Measurements from ENCODE around the gene EVI2A. TPM values are rescaled to one million over a fixed set of nuclear protein-coding genes. Genes with fewer than 3 reads are reported as not detected.

Gene EVI2A
- total and polyA plus RNA-seq, 5 donors from 2014 or later: 47.5 to 111 (median 68.0) TPM

GRCh38 chr17:31272803-31273202 is 48.6 kb downstream of the EVI2A start:
- no peak for DNase-seq
- H3K27ac Mint-ChIP-seq: no peak overlapping the region

GRCh38 chr17:31272236-31272635 is 49.2 kb downstream of the EVI2A start:
- no peaks in the 10 kb centered on the region for H3K27me3 Mint-ChIP-seq
- H3K27ac ChIP-seq (ENCODE audit: insufficient read depth, low read length, poor library complexity, severe bottlenecking): no peak overlapping the region
- H3K4me3 ChIP-seq (ENCODE audit: low read depth, low read length): no peak overlapping the region
- H3K4me1 ChIP-seq (ENCODE audit: control insufficient read depth, insufficient read depth, low read length, poor library complexity, severe bottlenecking): no peaks in the 10 kb centered on the region
- no peak overlapping the region for H3K27ac Mint-ChIP-seq
- H3K36me3 Mint-ChIP-seq: peaks cover 34% of the 10 kb centered on the region
- H3K4me1 Mint-ChIP-seq: peaks cover 0 to 2% (median 0%) of the 10 kb centered on the region in 4 donors
- H3K9me3 Mint-ChIP-seq: no peaks in the 10 kb centered on the region
- DNase-seq (no peak), ATAC-seq (ENCODE audit: low read depth in 2 of 2) (no peak)
- H3K27me3 ChIP-seq (ENCODE audit: control insufficient read depth, insufficient read depth, low read length): no peaks in the 10 kb centered on the region
- H3K36me3 ChIP-seq (ENCODE audit: control insufficient read depth, insufficient read depth, low read length): peaks cover 3% of the 10 kb centered on the region
- no peak overlapping the region for H3K4me3 Mint-ChIP-seq
- H3K9me3 ChIP-seq (ENCODE audit: control insufficient read depth in 2 of 2, low read length in 2 of 2): no peaks in the 10 kb centered on the region

More at GRCh38 chr17:31272803-31273202, 48.6 kb downstream of the EVI2A start:
- no peaks in the 10 kb centered on the region for H3K4me1 ChIP-seq (ENCODE audit: control insufficient read depth, insufficient read depth, low read length, poor library complexity, severe bottlenecking)
- no peaks in the 10 kb centered on the region for H3K9me3 ChIP-seq (ENCODE audit: control insufficient read depth in 2 of 2, low read length in 2 of 2)
- no peaks in the 10 kb centered on the region for H3K27me3 Mint-ChIP-seq
- H3K27ac ChIP-seq (ENCODE audit: insufficient read depth, low read length, poor library complexity, severe bottlenecking): no peak overlapping the region
- no peak overlapping the region for H3K4me3 ChIP-seq (ENCODE audit: low read depth, low read length)
- no peaks in the 10 kb centered on the region for H3K9me3 Mint-ChIP-seq
- no peaks in the 10 kb centered on the region for H3K27me3 ChIP-seq (ENCODE audit: control insufficient read depth, insufficient read depth, low read length)
- peaks cover 0 to 3% (median 1%) of the 10 kb centered on the region in 4 donors for H3K4me1 Mint-ChIP-seq
- ATAC-seq (ENCODE audit: low read depth in 2 of 2): no peak
- H3K36me3 Mint-ChIP-seq: peaks cover 29% of the 10 kb centered on the region
- H3K4me3 Mint-ChIP-seq: no peak overlapping the region
- H3K36me3 ChIP-seq (ENCODE audit: control insufficient read depth, insufficient read depth, low read length): peaks cover 3% of the 10 kb centered on the region

GRCh38 chr17:31269578-31269983 is 51.8 kb downstream of the EVI2A start:
- H3K27ac ChIP-seq (ENCODE audit: insufficient read depth, low read length, poor library complexity, severe bottlenecking): no peak overlapping the region
- peaks cover 3% of the 10 kb centered on the region for H3K36me3 ChIP-seq (ENCODE audit: control insufficient read depth, insufficient read depth, low read length)
- peaks cover 0 to 6% (median 4%) of the 10 kb centered on the region in 4 donors for H3K4me1 Mint-ChIP-seq
- H3K27ac Mint-ChIP-seq: no peak overlapping the region
- no peak overlapping the region for H3K4me3 ChIP-seq (ENCODE audit: low read depth, low read length)
- H3K36me3 Mint-ChIP-seq: peaks cover 31% of the 10 kb centered on the region
- H3K27me3 ChIP-seq (ENCODE audit: control insufficient read depth, insufficient read depth, low read length): no peaks in the 10 kb centered on the region
- no peaks in the 10 kb centered on the region for H3K9me3 ChIP-seq (ENCODE audit: control insufficient read depth in 2 of 2, low read length in 2 of 2)
- no peaks in the 10 kb centered on the region for H3K4me1 ChIP-seq (ENCODE audit: control insufficient read depth, insufficient read depth, low read length, poor library complexity, severe bottlenecking)
- DNase-seq: no peak
- no peaks in the 10 kb centered on the region for H3K27me3 Mint-ChIP-seq
- no peaks in the 10 kb centered on the region for H3K9me3 Mint-ChIP-seq
- ATAC-seq (ENCODE audit: low read depth in 2 of 2): no peak
- no peak overlapping the region for H3K4me3 Mint-ChIP-seq

GRCh38 chr17:31269036-31269577 is 52.3 kb downstream of the EVI2A start:
- no peak for DNase-seq
- Histone ChIP-seq H3K27ac (ENCODE audit: insufficient read depth, low read length, poor library complexity, severe bottlenecking) (no peak overlapping the region), H3K4me1 (ENCODE audit: control insufficient read depth, insufficient read depth, low read length, poor library complexity, severe bottlenecking) (no peaks in the 10 kb centered on the region), H3K36me3 (ENCODE audit: control insufficient read depth, insufficient read depth, low read length) (peaks cover 3% of the 10 kb centered on the region), H3K9me3 (ENCODE audit: control insufficient read depth in 2 of 2, low read length in 2 of 2) (no peaks in the 10 kb centered on the region), H3K4me3 (ENCODE audit: low read depth, low read length) (no peak overlapping the region), H3K27me3 (ENCODE audit: control insufficient read depth, insufficient read depth, low read length) (no peaks in the 10 kb centered on the region)
- Mint-ChIP-seq H3K36me3 (peaks cover 28% of the 10 kb centered on the region), H3K4me3 (no peak overlapping the region), H3K9me3 (no peaks in the 10 kb centered on the region), H3K27me3 (no peaks in the 10 kb centered on the region), H3K27ac (no peak overlapping the region), H3K4me1 (peaks cover 0 to 6% (median 4%) of the 10 kb centered on the region in 4 donors)
- ATAC-seq (ENCODE audit: low read depth in 2 of 2): no peak

Other genes with a start within 250 kb of the EVI2A start
- 45.2 TPM for gene NF1, start 226.6 kb downstream of the EVI2A start, total RNA-seq
- 10 to 100 TPM; 19.7 to 47.3 (median 35.7) TPM for gene NF1, start 226.6 kb downstream of the EVI2A start, polyA plus RNA-seq
- gene OMG, start 24.4 kb downstream of the EVI2A start, total RNA-seq: 1.3 TPM
- gene OMG, start 24.4 kb downstream of the EVI2A start, polyA plus RNA-seq: under 1 TPM in 2 of 4 donors, not detected in 2; 0.15 to 0.33 TPM
- gene EVI2B, start 7.6 kb downstream of the EVI2A start, total RNA-seq: 132 TPM
- 100 to 1,000 TPM in 3 of 4 donors, 10 to 100 TPM in 1; 83.8 to 106 (median 102) TPM for gene EVI2B, start 7.6 kb downstream of the EVI2A start, polyA plus RNA-seq
- gene RAB11FIP4, start 70.1 kb upstream of the EVI2A start, total RNA-seq: 79.7 TPM
- 10 to 100 TPM; 23.1 to 28.4 (median 23.4) TPM for gene RAB11FIP4, start 70.1 kb upstream of the EVI2A start, polyA plus RNA-seq

All from CD4-positive, CD25-positive, alpha-beta regulatory T cell (primary cell).